DND-41 (cell line): ENCODE measurements around the gene CSF2.
"Not testable (repeated sequence)": the region's sequence is repeated elsewhere in the genome, so short reads cannot be mapped to it uniquely, and the experiment has no call there.

ENCODE experiments used
- ATAC-seq: fragments of 200-7000 bp; cut with Tn5 transposase; 3 replicates; pipeline ENCODE4 v1.9.1; 2021; ENCODE audit warnings: low read depth; ENCODE audit not compliant: insufficient read depth
- DNase-seq: peaks from one replicate; pipeline ENCODE4 v3.0.0-alpha.2; 2020
- H2AFZ ChIP-seq: 2 replicates; pipeline ENCODE4 v1.6.0; 2012; ENCODE audit warnings: low read depth, low read length
- H3K27ac ChIP-seq: 2 replicates; pipeline ENCODE4 v1.5.1; 2012; ENCODE audit warnings: low read length, inconsistent platforms
- H3K27me3 ChIP-seq: fragments of 200-600 bp; sonication (generic); 2 replicates; pipeline ENCODE4 v1.6.0; 2012; ENCODE audit warnings: low read length, mild to moderate bottlenecking, inconsistent platforms; ENCODE audit not compliant: insufficient read depth, poor library complexity
- H3K36me3 ChIP-seq: 2 replicates; pipeline ENCODE4 v1.5.1; 2012; ENCODE audit warnings: low read length, inconsistent platforms; ENCODE audit not compliant: insufficient read depth
- H3K4me1 ChIP-seq: 2 replicates; pipeline ENCODE4 v1.5.1; 2012; ENCODE audit warnings: mild to moderate bottlenecking, low read length; ENCODE audit not compliant: insufficient read depth
- H3K4me2 ChIP-seq: 2 replicates; pipeline ENCODE4 v1.6.0; 2012; ENCODE audit warnings: mild to moderate bottlenecking, moderate library complexity, low read length, inconsistent platforms; ENCODE audit not compliant: insufficient read depth
- H3K4me3 ChIP-seq, 2 experiments: fragments of 200-600 bp in 1 of 2; shearing (Covaris generic) in 1 of 2; 2 replicates each; pipeline ENCODE4 v1.5.1; 2012 to 2016; ENCODE audit warnings: inconsistent platforms in 2 of 2, low read length in 2 of 2, mild to moderate bottlenecking in 2 of 2, low read depth in 1 of 2, moderate library complexity in 1 of 2
- H3K79me2 ChIP-seq: 2 replicates; pipeline ENCODE4 v1.6.0; 2012; ENCODE audit warnings: low read length, inconsistent platforms; ENCODE audit not compliant: insufficient read depth
- H3K9ac ChIP-seq: 2 replicates; pipeline ENCODE4 v1.6.0; 2012; ENCODE audit warnings: low read depth, mild to moderate bottlenecking, inconsistent platforms, low read length, moderate library complexity
- H3K9me3 ChIP-seq: 2 replicates; pipeline ENCODE4 v1.5.1; 2012; ENCODE audit warnings: low read length, moderate library complexity, mild to moderate bottlenecking, inconsistent platforms; ENCODE audit not compliant: insufficient read depth, severe bottlenecking
- H4K20me1 ChIP-seq: 2 replicates; pipeline ENCODE4 v1.6.0; 2012; ENCODE audit warnings: low read length; ENCODE audit not compliant: insufficient read depth

CSF2 gene

DNA sequence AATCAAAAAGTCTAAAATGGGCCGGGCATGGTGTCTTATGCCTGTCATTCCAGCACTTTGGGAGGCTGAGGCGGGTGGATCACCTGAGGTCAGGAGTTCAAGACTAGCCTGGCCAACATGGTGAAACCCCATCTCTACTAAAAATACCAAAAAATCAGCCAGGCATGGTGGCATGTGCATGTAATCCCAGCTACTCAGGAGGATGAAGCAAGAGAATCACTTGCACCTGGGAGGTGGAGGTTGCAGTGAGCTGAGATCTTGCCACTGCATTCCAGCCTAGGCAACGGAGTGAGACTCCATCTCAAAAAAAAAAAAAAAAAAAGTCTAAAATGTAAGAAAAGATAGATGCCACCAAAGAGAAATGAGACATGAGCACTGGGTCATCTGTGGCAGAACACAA is 49.4 kb downstream of the CSF2 start:
- not testable (repeated sequence) for H2AFZ ChIP-seq, H4K20me1 ChIP-seq, H3K4me1 ChIP-seq, H3K4me2 ChIP-seq, H3K9ac ChIP-seq, H3K36me3 ChIP-seq, ATAC-seq, H3K79me2 ChIP-seq, H3K27ac ChIP-seq, DNase-seq, H3K4me3 ChIP-seq, H3K9me3 ChIP-seq, H3K27me3 ChIP-seq

- not testable (repeated sequence) for H3K79me2 ChIP-seq, H3K9me3 ChIP-seq, ATAC-seq, H4K20me1 ChIP-seq, H3K27me3 ChIP-seq, H3K36me3 ChIP-seq, DNase-seq, H3K4me3 ChIP-seq, H3K9ac ChIP-seq, H3K4me1 ChIP-seq, H2AFZ ChIP-seq, H3K27ac ChIP-seq, H3K4me2 ChIP-seq
Measured at GRCh38 chr5:132123578-132123977, 50.0 kb downstream of the CSF2 start.
